A673 (cell line): Measurements from ENCODE around the gene HAUS3. TPM values are rescaled to one million over a fixed set of nuclear protein-coding genes. Genes with fewer than 3 reads are reported as not detected.

Source experiments
- BruUV-seq: library from RNA; stranded (reverse); fragments of 400-500 nt; replicated peaks from 2 replicates; lab custom pipeline; 2021; lab: Mats Ljungman, UMichigan
- CTCF ChIA-PET: fragments of 300-600 bp; sonication (Branson Sonifier 250); formaldehyde crosslinking; loops from one replicate; lab custom pipeline; 2022; ENCODE audit warnings: antibody characterized with exemption; lab: Charles Lee
- POLR2A ChIA-PET: fragments of 300-600 bp; sonication (Branson Sonifier 250); formaldehyde crosslinking; loops from one replicate; lab custom pipeline; 2022; ENCODE audit warnings: antibody characterized with exemption; ENCODE audit not compliant: low non-redundant PET; lab: Charles Lee
- DNase-seq: peaks from one replicate; pipeline ENCODE4 v3.0.0-alpha.2; 2015; ENCODE audit warnings: low spot score
- H3K27ac ChIP-seq: fragments of 200-600 bp; sonication (generic); 2 replicates; pipeline ENCODE4 v1.5.1; 2016; ENCODE audit warnings: mixed run types, low read depth, mild to moderate bottlenecking, mixed read lengths, antibody characterized with exemption, low read length; ENCODE audit not compliant: poor library complexity, severe bottlenecking
- H3K27me3 ChIP-seq: fragments of 200-600 bp; sonication (generic); replicated peaks from 2 replicates; pipeline ENCODE4 v1.6.1; 2017; ENCODE audit warnings: mixed run types, low read depth, mild to moderate bottlenecking, mixed read lengths, antibody characterized with exemption, low read length; ENCODE audit not compliant: insufficient read depth, poor library complexity
- H3K36me3 ChIP-seq: fragments of 200-600 bp; sonication (generic); 2 replicates; pipeline ENCODE4 v1.6.1; 2016; ENCODE audit warnings: mixed run types, mild to moderate bottlenecking, mixed read lengths, antibody characterized with exemption, low read length; ENCODE audit not compliant: insufficient read depth, poor library complexity, severe bottlenecking
- H3K4me1 ChIP-seq: fragments of 200-600 bp; sonication (generic); 2 replicates; pipeline ENCODE4 v1.6.1; 2017; ENCODE audit warnings: mixed run types, mild to moderate bottlenecking, mixed read lengths, antibody characterized with exemption, low read length; ENCODE audit not compliant: insufficient read depth, poor library complexity, severe bottlenecking
- H3K4me3 ChIP-seq: fragments of 200-600 bp; sonication (generic); 2 replicates; pipeline ENCODE4 v1.5.1; 2016; ENCODE audit warnings: low read depth, mixed run types, mild to moderate bottlenecking, mixed read lengths, low read length; ENCODE audit not compliant: poor library complexity, severe bottlenecking
- H3K9me3 ChIP-seq: fragments of 200-600 bp; sonication (generic); 2 replicates; pipeline ENCODE4 v1.6.1; 2016; ENCODE audit warnings: mixed run types, low read depth, mild to moderate bottlenecking, mixed read lengths, antibody characterized with exemption, low read length; ENCODE audit not compliant: poor library complexity, severe bottlenecking
- EZH2 ChIP-seq: fragments of 200-600 bp; sonication (generic); IDR thresholded peaks from 2 replicates; pipeline ENCODE4 v1.6.1; 2017; ENCODE audit warnings: borderline replicate concordance, low read depth, mild to moderate bottlenecking, mixed read lengths, antibody characterized with exemption, low read length; ENCODE audit not compliant: poor library complexity, severe bottlenecking
- intact Hi-C: fragments of 100-400 bp; cut with micrococcal nuclease; formaldehyde crosslinking; loops from one replicate; pipeline ENCODE4 v1.10.0; 2022; ENCODE audit not compliant: unreplicated experiment
- total RNA-seq: library from RNA; stranded (reverse); gene quantifications from 2 replicates; pipeline ENCODE4 v1.2.3, GENCODE V29; 2021
- TF ChIP-seq, protein P1 (sequence below): fragments of 300-800, 200-600 bp; sonication (generic); conservative IDR thresholded peaks from 2 replicates; pipeline ENCODE4 v1.5.1; 2017; ENCODE audit warnings: low read depth, mild to moderate bottlenecking, antibody characterized with exemption, low read length, moderate library complexity, mixed read lengths

The HAUS3 gene
- total RNA-seq, 1 experiment from 2014 or later: 27.7 TPM

DNA sequence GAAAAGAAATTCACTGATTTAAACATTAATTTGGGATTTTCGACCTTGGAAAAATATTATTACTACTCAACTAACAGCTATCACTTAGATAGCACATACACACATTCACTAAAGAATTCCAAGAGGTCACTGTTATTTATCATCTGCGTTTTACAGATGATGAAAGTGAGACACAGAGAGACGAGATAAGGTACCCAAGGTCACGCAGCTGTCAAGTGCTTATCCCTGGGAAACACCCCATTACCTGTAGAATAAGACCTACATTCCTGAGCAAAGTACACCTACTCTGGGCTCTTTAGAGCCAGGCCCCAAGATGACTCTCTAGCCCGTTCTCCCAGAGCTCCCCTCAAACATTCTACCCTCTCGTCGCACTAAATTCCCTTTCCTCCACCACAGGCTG lies 48.6 kb downstream of the HAUS3 start:
- ChIA-PET CTCF (no interaction called here), POLR2A (no interaction called here)
- Histone ChIP-seq H3K9me3 (no peaks in the 10 kb centered on the region), H3K27me3 (no peaks in the 10 kb centered on the region), H3K27ac (no peak overlapping the region), H3K36me3 (no peaks in the 10 kb centered on the region), H3K4me1 (no peaks in the 10 kb centered on the region), H3K4me3 (no peak overlapping the region)
- intact Hi-C loops: no loop called here
- no peak for DNase-seq
- TF ChIP-seq EZH2: no peak
- TF ChIP-seq, protein P1, sequence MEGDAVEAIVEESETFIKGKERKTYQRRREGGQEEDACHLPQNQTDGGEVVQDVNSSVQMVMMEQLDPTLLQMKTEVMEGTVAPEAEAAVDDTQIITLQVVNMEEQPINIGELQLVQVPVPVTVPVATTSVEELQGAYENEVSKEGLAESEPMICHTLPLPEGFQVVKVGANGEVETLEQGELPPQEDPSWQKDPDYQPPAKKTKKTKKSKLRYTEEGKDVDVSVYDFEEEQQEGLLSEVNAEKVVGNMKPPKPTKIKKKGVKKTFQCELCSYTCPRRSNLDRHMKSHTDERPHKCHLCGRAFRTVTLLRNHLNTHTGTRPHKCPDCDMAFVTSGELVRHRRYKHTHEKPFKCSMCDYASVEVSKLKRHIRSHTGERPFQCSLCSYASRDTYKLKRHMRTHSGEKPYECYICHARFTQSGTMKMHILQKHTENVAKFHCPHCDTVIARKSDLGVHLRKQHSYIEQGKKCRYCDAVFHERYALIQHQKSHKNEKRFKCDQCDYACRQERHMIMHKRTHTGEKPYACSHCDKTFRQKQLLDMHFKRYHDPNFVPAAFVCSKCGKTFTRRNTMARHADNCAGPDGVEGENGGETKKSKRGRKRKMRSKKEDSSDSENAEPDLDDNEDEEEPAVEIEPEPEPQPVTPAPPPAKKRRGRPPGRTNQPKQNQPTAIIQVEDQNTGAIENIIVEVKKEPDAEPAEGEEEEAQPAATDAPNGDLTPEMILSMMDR: no peak
- no TSS peak for BruUV-seq

DNA sequence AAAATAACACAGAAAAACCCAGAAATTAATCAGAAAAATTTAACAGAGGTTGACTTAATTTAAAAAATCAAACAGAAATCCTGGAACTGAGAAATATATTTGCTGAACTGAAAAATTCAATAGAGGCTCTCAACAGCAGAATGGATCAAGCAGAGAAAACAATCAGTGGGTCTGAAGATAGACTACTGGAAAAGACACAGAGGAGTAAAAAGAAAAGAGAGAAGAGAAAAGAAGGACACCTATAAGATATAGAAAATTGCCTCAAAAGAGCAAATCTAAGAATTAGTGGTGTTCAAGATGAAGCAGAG lies 55.1 kb downstream of the HAUS3 start:
- no peaks in the 10 kb centered on the region for H3K36me3 ChIP-seq
- H3K27me3 ChIP-seq: no peaks in the 10 kb centered on the region
- DNase-seq: no peak
- ChIA-PET POLR2A (no interaction called here), CTCF (no interaction called here)
- BruUV-seq: no TSS peak
- H3K27ac ChIP-seq: no peak overlapping the region
- no peak overlapping the region for H3K4me3 ChIP-seq
- TF ChIP-seq EZH2: no peak
- TF ChIP-seq, protein P1: no peak
- intact Hi-C loops: loop anchor here (5.0 kb wide), 1 partner anchor 440 kb away; no protein-coding TSS in a partner anchor
- H3K4me1 ChIP-seq: no peaks in the 10 kb centered on the region
- H3K9me3 ChIP-seq: peaks cover 6% of the 10 kb centered on the region

DNA sequence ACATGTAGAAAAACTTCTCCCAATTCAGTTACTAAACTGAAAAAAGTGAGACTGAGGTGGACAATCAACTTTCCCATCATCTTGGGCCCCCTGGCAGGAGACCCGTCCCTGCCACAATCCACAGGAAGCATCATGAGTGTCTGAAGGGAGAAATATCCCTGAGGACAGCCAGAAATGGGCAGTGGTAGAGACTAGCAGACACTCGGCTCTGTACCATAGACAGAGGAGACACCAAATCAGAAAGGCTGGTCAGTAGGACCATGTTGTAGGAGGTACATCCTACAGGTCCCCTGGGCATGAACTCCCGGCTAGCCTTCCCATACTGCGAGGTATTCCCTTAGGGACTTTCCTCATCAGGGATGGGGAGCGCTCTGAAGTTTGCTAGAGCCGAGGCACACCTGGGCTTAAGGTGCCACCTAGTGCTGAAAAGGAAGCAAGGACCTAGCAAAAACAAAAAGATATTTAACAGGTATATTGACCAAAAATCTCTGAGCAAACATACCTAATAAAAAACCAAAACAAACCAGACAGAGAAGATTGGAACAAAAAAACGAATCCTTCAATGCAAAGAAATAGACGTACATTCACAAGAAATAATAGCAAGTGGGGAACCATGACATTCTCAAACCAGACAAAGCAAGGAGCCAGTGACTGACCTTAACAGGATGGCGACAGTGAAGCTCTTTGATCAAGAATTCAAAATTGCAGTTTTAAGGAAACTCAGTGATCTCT lies 55.6 kb downstream of the HAUS3 start:
- BruUV-seq: no TSS peak
- no peak overlapping the region for H3K4me3 ChIP-seq
- no peaks in the 10 kb centered on the region for H3K36me3 ChIP-seq
- ChIA-PET POLR2A (no interaction called here), CTCF (no interaction called here)
- H3K27me3 ChIP-seq: no peaks in the 10 kb centered on the region
- intact Hi-C loops: loop anchor here (5.0 kb wide), 1 partner anchor 439 kb away; no protein-coding TSS in a partner anchor
- peaks cover 6% of the 10 kb centered on the region for H3K9me3 ChIP-seq
- no peaks in the 10 kb centered on the region for H3K4me1 ChIP-seq
- no peak overlapping the region for H3K27ac ChIP-seq
- peak; percentile 24 for DNase-seq
- TF ChIP-seq, protein P1: peak; percentile 53
- no peak for TF ChIP-seq EZH2
